GM10266 (cell line): ENCODE results near the gene CUTC.

Experiments
- DNase-seq: peaks from one replicate; pipeline ENCODE4 v3.0.0; 2012; ENCODE audit errors: extremely low spot score
- CTCF ChIP-seq: IDR thresholded peaks from 2 replicates; pipeline ENCODE4 v1.5.1; 2012; ENCODE audit warnings: mild to moderate bottlenecking, low read depth; ENCODE audit not compliant: control insufficient read depth, insufficient read depth; ENCODE audit errors: missing control alignments

The CUTC gene

GRCh38 chr10:99804471-99804870 lies 72.4 kb downstream of the CUTC start:
- no peak for TF ChIP-seq CTCF
- DNase-seq = no peak

- no peak for DNase-seq
- TF ChIP-seq CTCF = no peak
These were observed 73.2 kb downstream of the CUTC start for GRCh38 chr10:99805190-99805589.
